Activated naive CD8-positive, alpha-beta T cell (primary cell): ENCODE data around the gene ACBD7.

Source experiments
- H3K27ac Mint-ChIP-seq: one replicate; pipeline ENCODE4 v1.8.0; 2021; ENCODE audit warnings: mixed read lengths
- H3K27me3 Mint-ChIP-seq: one replicate; pipeline ENCODE4 v1.8.0; 2021; ENCODE audit warnings: mixed read lengths
- H3K36me3 Mint-ChIP-seq: one replicate; pipeline ENCODE4 v1.8.0; 2021; ENCODE audit warnings: mixed read lengths
- H3K4me1 Mint-ChIP-seq: one replicate; pipeline ENCODE4 v1.8.0; 2021; ENCODE audit warnings: low read depth, mixed read lengths
- H3K4me3 Mint-ChIP-seq: one replicate; pipeline ENCODE4 v1.8.0; 2021; ENCODE audit warnings: mild to moderate bottlenecking, mixed read lengths
- H3K9me3 Mint-ChIP-seq: one replicate; pipeline ENCODE4 v1.8.0; 2021; ENCODE audit warnings: low read depth, mixed read lengths

The ACBD7 gene

GRCh38 chr10:15106352-15107013 is 17.9 kb upstream of the ACBD7 start:
- peaks cover 6% of the 10 kb centered on the region for H3K4me1 Mint-ChIP-seq
- H3K4me3 Mint-ChIP-seq: no peak overlapping the region
- H3K9me3 Mint-ChIP-seq: no peaks in the 10 kb centered on the region
- no peaks in the 10 kb centered on the region for H3K27me3 Mint-ChIP-seq
- peak overlapping the region; percentile 35 for H3K27ac Mint-ChIP-seq
- H3K36me3 Mint-ChIP-seq: peaks cover 7% of the 10 kb centered on the region

- H3K9me3 Mint-ChIP-seq: no peaks in the 10 kb centered on the region
- no peak overlapping the region for H3K4me3 Mint-ChIP-seq
- H3K27me3 Mint-ChIP-seq: no peaks in the 10 kb centered on the region
- H3K36me3 Mint-ChIP-seq: peaks cover 5% of the 10 kb centered on the region
- peak overlapping the region; percentile 28 for H3K27ac Mint-ChIP-seq
- peaks cover 23% of the 10 kb centered on the region for H3K4me1 Mint-ChIP-seq
These were observed 14.9 kb upstream of the ACBD7 start for GRCh38 chr10:15103513-15103912.

GRCh38 chr10:15099886-15100285 is 11.3 kb upstream of the ACBD7 start:
- H3K9me3 Mint-ChIP-seq: no peaks in the 10 kb centered on the region
- H3K4me3 Mint-ChIP-seq: peak overlapping the region; percentile 72
- H3K36me3 Mint-ChIP-seq: peaks cover 3% of the 10 kb centered on the region
- H3K27me3 Mint-ChIP-seq: no peaks in the 10 kb centered on the region
- H3K27ac Mint-ChIP-seq: peak overlapping the region; percentile 83
- peaks cover 29% of the 10 kb centered on the region for H3K4me1 Mint-ChIP-seq

GRCh38 chr10:15097011-15097812 is 8.6 kb upstream of the ACBD7 start, which contains the start of gene RPP38:
RPP38 (plus strand) TSS chr10:15097355; CDS start chr10:15103315, 5,960 bp downstream.
- Mint-ChIP-seq H3K4me3 (peak within 1 kb of the TSS; percentile 99), H3K36me3 (peaks cover 2% of the 10 kb centered on the region), H3K27me3 (no peaks in the 10 kb centered on the region), H3K9me3 (no peaks in the 10 kb centered on the region), H3K4me1 (peaks cover 29% of the 10 kb centered on the region), H3K27ac (peak within 1 kb of the TSS; percentile 98)

- Mint-ChIP-seq H3K27me3 (no peaks in the 10 kb centered on the region), H3K36me3 (peaks cover 2% of the 10 kb centered on the region), H3K4me3 (peak overlapping the region; percentile 99), H3K9me3 (no peaks in the 10 kb centered on the region), H3K4me1 (peaks cover 29% of the 10 kb centered on the region), H3K27ac (peak overlapping the region; percentile 80)
These were observed 8.1 kb upstream of the ACBD7 start for GRCh38 chr10:15096661-15097010.

GRCh38 chr10:15092855-15093408 is 4.4 kb upstream of the ACBD7 start:
- Mint-ChIP-seq H3K9me3 (no peaks in the 10 kb centered on the region), H3K36me3 (no peaks in the 10 kb centered on the region), H3K27me3 (no peaks in the 10 kb centered on the region), H3K27ac (no peak overlapping the region), H3K4me3 (no peak overlapping the region), H3K4me1 (peaks cover 12% of the 10 kb centered on the region)

GRCh38 chr10:15091418-15091817 is 2.8 kb upstream of the ACBD7 start:
- H3K36me3 Mint-ChIP-seq: no peaks in the 10 kb centered on the region

GRCh38 chr10:15084502-15084922 is 4.1 kb downstream of the ACBD7 start:
- Mint-ChIP-seq H3K9me3 (no peaks in the 10 kb centered on the region), H3K36me3 (no peaks in the 10 kb centered on the region), H3K27me3 (no peaks in the 10 kb centered on the region), H3K27ac (no peak overlapping the region), H3K4me3 (no peak overlapping the region), H3K4me1 (peaks cover 2% of the 10 kb centered on the region)

More at GRCh38 chr10:15091418-15091817, 2.8 kb upstream of the ACBD7 start:
- no peaks in the 10 kb centered on the region for H3K27me3 Mint-ChIP-seq
- no peak overlapping the region for H3K27ac Mint-ChIP-seq
- no peaks in the 10 kb centered on the region for H3K9me3 Mint-ChIP-seq
- peaks cover 3% of the 10 kb centered on the region for H3K4me1 Mint-ChIP-seq
- no peak overlapping the region for H3K4me3 Mint-ChIP-seq

GRCh38 chr10:15083674-15084501 is 4.7 kb downstream of the ACBD7 start:
- Mint-ChIP-seq H3K27me3 (no peaks in the 10 kb centered on the region), H3K36me3 (no peaks in the 10 kb centered on the region), H3K27ac (no peak overlapping the region), H3K4me1 (peaks cover 2% of the 10 kb centered on the region), H3K9me3 (no peaks in the 10 kb centered on the region), H3K4me3 (no peak overlapping the region)

- H3K36me3 Mint-ChIP-seq: no peaks in the 10 kb centered on the region
- no peaks in the 10 kb centered on the region for H3K9me3 Mint-ChIP-seq
- H3K27me3 Mint-ChIP-seq: peaks cover 3% of the 10 kb centered on the region
- no peak overlapping the region for H3K27ac Mint-ChIP-seq
- no peak overlapping the region for H3K4me3 Mint-ChIP-seq
- no peaks in the 10 kb centered on the region for H3K4me1 Mint-ChIP-seq
These were observed 13.2 kb downstream of the ACBD7 start for GRCh38 chr10:15075421-15075820.

GRCh38 chr10:15072358-15072757 is 16.2 kb downstream of the ACBD7 start:
- no peaks in the 10 kb centered on the region for H3K4me1 Mint-ChIP-seq

GRCh38 chr10:15069230-15069629 is 19.3 kb downstream of the ACBD7 start:
- Mint-ChIP-seq H3K9me3 (peaks cover 5% of the 10 kb centered on the region), H3K27me3 (peaks cover 7% of the 10 kb centered on the region), H3K4me1 (no peaks in the 10 kb centered on the region), H3K27ac (no peak overlapping the region), H3K36me3 (peaks cover 6% of the 10 kb centered on the region), H3K4me3 (no peak overlapping the region)

More at GRCh38 chr10:15072358-15072757, 16.2 kb downstream of the ACBD7 start:
- H3K9me3 Mint-ChIP-seq: no peaks in the 10 kb centered on the region
- H3K4me3 Mint-ChIP-seq: no peak overlapping the region
- peaks cover 3% of the 10 kb centered on the region for H3K27me3 Mint-ChIP-seq
- no peaks in the 10 kb centered on the region for H3K36me3 Mint-ChIP-seq
- no peak overlapping the region for H3K27ac Mint-ChIP-seq

- H3K9me3 Mint-ChIP-seq: peaks cover 5% of the 10 kb centered on the region
- H3K27me3 Mint-ChIP-seq: peaks cover 9% of the 10 kb centered on the region
- H3K4me1 Mint-ChIP-seq: no peaks in the 10 kb centered on the region
- H3K36me3 Mint-ChIP-seq: peaks cover 6% of the 10 kb centered on the region
- no peak overlapping the region for H3K27ac Mint-ChIP-seq
- no peak overlapping the region for H3K4me3 Mint-ChIP-seq
These were observed 19.8 kb downstream of the ACBD7 start for GRCh38 chr10:15068802-15069201.

- Mint-ChIP-seq H3K36me3 (peaks cover 6% of the 10 kb centered on the region), H3K27me3 (peaks cover 7% of the 10 kb centered on the region), H3K27ac (no peak overlapping the region), H3K4me1 (no peaks in the 10 kb centered on the region), H3K4me3 (no peak overlapping the region), H3K9me3 (peaks cover 5% of the 10 kb centered on the region)
These were observed 21.4 kb downstream of the ACBD7 start for GRCh38 chr10:15067154-15067553.
